ENCODE results near the gene NPTX2. TPM values are rescaled to one million over a fixed set of nuclear protein-coding genes. Genes with fewer than 3 reads are reported as not detected.
A peak's percentile ranks its signal among the peaks of the same experiment; 100 is the strongest.

Gene NPTX2
- total RNA-seq, 1 donor from 2014 or later: 81.2 TPM

DNA sequence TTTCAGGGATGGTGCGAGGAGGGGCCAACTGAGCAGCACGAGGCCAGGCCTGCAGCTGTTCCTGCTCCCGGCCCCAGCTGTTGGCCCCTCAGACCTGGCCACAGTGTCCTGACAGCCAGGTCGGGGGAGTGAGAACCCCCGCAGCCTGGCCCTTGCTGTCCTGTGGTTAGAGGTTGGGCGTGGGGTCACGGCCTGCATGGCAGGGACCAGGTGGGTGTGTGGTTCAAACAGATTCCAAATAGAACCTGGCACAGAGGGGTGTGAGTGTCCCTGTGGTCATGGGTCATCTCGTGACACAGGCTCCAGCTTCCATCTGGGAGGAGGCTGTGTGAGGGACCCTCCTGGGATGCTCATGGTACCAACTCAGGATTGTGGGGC, 10.3 kb downstream of the NPTX2 start:
- Mint-ChIP-seq H3K36me3 (ENCODE audit: unreplicated experiment) (peaks cover 6% of the 10 kb centered on the region), H3K4me3 (ENCODE audit: unreplicated experiment) (no peak overlapping the region), H3K27me3 (ENCODE audit: unreplicated experiment) (peaks cover 4% of the 10 kb centered on the region), H3K4me1 (ENCODE audit: low read depth, unreplicated experiment) (peaks cover 5% of the 10 kb centered on the region), H3K9me3 (ENCODE audit: unreplicated experiment) (peaks cover under 1% of the 10 kb centered on the region), H3K27ac (ENCODE audit: unreplicated experiment) (no peak overlapping the region)
- TF ChIP-seq, protein P1, sequence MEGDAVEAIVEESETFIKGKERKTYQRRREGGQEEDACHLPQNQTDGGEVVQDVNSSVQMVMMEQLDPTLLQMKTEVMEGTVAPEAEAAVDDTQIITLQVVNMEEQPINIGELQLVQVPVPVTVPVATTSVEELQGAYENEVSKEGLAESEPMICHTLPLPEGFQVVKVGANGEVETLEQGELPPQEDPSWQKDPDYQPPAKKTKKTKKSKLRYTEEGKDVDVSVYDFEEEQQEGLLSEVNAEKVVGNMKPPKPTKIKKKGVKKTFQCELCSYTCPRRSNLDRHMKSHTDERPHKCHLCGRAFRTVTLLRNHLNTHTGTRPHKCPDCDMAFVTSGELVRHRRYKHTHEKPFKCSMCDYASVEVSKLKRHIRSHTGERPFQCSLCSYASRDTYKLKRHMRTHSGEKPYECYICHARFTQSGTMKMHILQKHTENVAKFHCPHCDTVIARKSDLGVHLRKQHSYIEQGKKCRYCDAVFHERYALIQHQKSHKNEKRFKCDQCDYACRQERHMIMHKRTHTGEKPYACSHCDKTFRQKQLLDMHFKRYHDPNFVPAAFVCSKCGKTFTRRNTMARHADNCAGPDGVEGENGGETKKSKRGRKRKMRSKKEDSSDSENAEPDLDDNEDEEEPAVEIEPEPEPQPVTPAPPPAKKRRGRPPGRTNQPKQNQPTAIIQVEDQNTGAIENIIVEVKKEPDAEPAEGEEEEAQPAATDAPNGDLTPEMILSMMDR (IDR thresholded peaks at IDR 0.05; ENCODE audit: partially characterized antibody, unreplicated experiment): no peak
- DNase-seq: no peak

DNA sequence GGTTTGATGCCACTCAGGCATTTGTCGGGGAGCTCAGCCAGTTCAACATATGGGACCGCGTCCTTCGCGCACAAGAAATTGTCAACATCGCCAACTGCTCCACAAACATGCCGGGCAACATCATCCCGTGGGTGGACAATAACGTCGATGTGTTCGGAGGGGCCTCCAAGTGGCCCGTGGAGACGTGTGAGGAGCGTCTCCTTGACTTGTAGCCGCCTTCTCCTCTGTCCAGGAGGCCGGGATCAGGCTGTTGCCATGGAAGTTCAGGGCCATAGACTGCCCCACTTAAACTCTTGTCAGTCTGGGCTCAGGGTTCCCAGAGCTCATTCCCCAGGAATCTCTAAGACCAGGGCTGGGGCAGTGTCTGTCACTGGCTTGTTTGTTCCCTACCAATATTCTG, 11.3 kb downstream of the NPTX2 start:
- H3K4me1 Mint-ChIP-seq (ENCODE audit: low read depth, unreplicated experiment): peaks cover 5% of the 10 kb centered on the region
- peaks cover 5% of the 10 kb centered on the region for H3K27me3 Mint-ChIP-seq (ENCODE audit: unreplicated experiment)
- TF ChIP-seq, protein P1 (IDR thresholded peaks at IDR 0.05; ENCODE audit: partially characterized antibody, unreplicated experiment): no peak
- DNase-seq: no peak
- H3K4me3 Mint-ChIP-seq (ENCODE audit: unreplicated experiment): no peak overlapping the region
- no peaks in the 10 kb centered on the region for H3K9me3 Mint-ChIP-seq (ENCODE audit: unreplicated experiment)
- H3K27ac Mint-ChIP-seq (ENCODE audit: unreplicated experiment): no peak overlapping the region
- peaks cover 8% of the 10 kb centered on the region for H3K36me3 Mint-ChIP-seq (ENCODE audit: unreplicated experiment)

DNA sequence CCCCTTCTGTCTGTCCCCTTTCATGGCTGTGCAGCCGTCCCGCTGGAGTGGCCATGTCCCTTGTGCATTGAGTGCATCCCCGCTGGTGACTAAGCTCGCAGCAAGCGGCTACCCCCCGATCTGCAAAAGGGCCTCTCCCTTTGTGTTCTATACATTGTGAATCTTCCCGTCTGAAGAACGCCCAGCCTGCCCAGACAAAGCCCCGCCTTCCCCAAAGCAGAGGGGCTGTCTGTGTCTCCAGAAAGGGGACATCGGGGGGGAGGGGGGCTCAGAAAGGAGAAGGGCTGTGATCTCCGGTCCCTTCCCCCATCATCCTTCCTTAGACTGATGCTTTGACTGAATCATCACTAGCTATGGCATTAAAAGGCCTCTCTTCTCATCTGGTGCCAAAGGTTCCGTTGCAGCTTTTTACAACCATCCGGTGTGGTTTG, 11.9 kb downstream of the NPTX2 start:
- no peaks in the 10 kb centered on the region for H3K9me3 Mint-ChIP-seq (ENCODE audit: unreplicated experiment)
- DNase-seq: no peak
- peaks cover 5% of the 10 kb centered on the region for H3K27me3 Mint-ChIP-seq (ENCODE audit: unreplicated experiment)
- H3K27ac Mint-ChIP-seq (ENCODE audit: unreplicated experiment): peak overlapping the region; percentile 34
- H3K36me3 Mint-ChIP-seq (ENCODE audit: unreplicated experiment): peaks cover 8% of the 10 kb centered on the region
- peaks cover 5% of the 10 kb centered on the region for H3K4me1 Mint-ChIP-seq (ENCODE audit: low read depth, unreplicated experiment)
- peak overlapping the region; percentile 12 for H3K4me3 Mint-ChIP-seq (ENCODE audit: unreplicated experiment)
- TF ChIP-seq, protein P1 (IDR thresholded peaks at IDR 0.05; ENCODE audit: partially characterized antibody, unreplicated experiment): no peak

DNA sequence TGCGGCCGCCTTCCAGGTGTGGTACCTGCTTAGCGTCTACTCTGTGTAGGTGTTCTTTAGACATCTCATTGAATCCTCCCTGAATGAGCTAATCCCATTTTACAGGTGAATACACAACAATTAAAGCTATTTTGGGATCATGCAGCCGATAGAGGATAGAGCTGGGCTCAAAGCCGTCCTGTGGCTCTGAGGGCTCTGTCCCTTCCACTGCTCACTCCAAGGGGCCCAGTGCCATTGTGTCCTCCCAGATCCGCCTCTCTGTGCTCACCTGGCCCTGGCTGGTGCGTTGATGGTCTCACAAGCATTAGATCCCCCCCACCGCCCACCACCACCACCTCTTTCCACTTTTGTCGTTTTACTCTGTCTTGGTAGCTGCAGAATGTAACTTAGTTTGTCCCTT, 13.1 kb downstream of the NPTX2 start:
- Mint-ChIP-seq H3K4me3 (ENCODE audit: unreplicated experiment) (no peak overlapping the region), H3K27me3 (ENCODE audit: unreplicated experiment) (peaks cover 5% of the 10 kb centered on the region), H3K27ac (ENCODE audit: unreplicated experiment) (no peak overlapping the region), H3K36me3 (ENCODE audit: unreplicated experiment) (peaks cover 8% of the 10 kb centered on the region), H3K9me3 (ENCODE audit: unreplicated experiment) (no peaks in the 10 kb centered on the region), H3K4me1 (ENCODE audit: low read depth, unreplicated experiment) (peaks cover 3% of the 10 kb centered on the region)
- TF ChIP-seq, protein P1 (IDR thresholded peaks at IDR 0.05; ENCODE audit: partially characterized antibody, unreplicated experiment): no peak
- DNase-seq: no peak

DNA sequence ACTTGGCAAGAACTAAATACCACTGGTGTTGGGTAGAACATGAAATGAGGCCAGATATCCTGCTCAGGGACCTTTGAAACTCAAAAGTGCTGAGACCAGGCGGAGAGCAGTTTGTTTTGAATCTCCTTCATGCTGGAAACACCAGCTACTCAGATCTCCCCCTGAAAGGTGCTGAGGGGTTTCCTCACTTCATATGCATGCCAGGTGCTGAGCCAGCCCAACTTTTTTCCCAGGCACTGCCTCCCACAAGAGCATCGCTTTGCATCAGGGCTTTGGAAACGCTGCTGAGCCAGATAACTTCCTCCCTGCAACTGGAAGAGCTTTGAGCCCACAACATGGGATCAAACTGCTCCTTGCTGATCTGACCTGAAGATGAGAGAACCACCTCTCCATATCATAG, 13.7 kb downstream of the NPTX2 start:
- TF ChIP-seq, protein P1 (IDR thresholded peaks at IDR 0.05; ENCODE audit: partially characterized antibody, unreplicated experiment): no peak
- no peak overlapping the region for H3K27ac Mint-ChIP-seq (ENCODE audit: unreplicated experiment)
- H3K36me3 Mint-ChIP-seq (ENCODE audit: unreplicated experiment): peaks cover 8% of the 10 kb centered on the region
- no peak for DNase-seq
- peaks cover 3% of the 10 kb centered on the region for H3K4me1 Mint-ChIP-seq (ENCODE audit: low read depth, unreplicated experiment)
- H3K9me3 Mint-ChIP-seq (ENCODE audit: unreplicated experiment): no peaks in the 10 kb centered on the region
- peaks cover 5% of the 10 kb centered on the region for H3K27me3 Mint-ChIP-seq (ENCODE audit: unreplicated experiment)
- no peak overlapping the region for H3K4me3 Mint-ChIP-seq (ENCODE audit: unreplicated experiment)
